Osteocyte (in vitro differentiated cells): ENCODE data around the gene DDR2. TPM values are rescaled to one million over a fixed set of nuclear protein-coding genes. Genes with fewer than 3 reads are reported as not detected.
A peak's percentile ranks its signal among the peaks of the same experiment; 100 is the strongest.
"Not testable (repeated sequence)": the region's sequence is repeated elsewhere in the genome, so short reads cannot be mapped to it uniquely, and the experiment has no call there.

Source experiments
- DNase-seq: peaks from one replicate; pipeline ENCODE4 v3.0.0; 2021; ENCODE audit warnings: mixed read lengths; ENCODE audit not compliant: unreplicated experiment; ENCODE audit errors: extremely low spot score
- H3K27ac Mint-ChIP-seq: one replicate; pipeline ENCODE4 v1.8.0; 2021; ENCODE audit warnings: mild to moderate bottlenecking, mixed read lengths; ENCODE audit not compliant: unreplicated experiment
- H3K27me3 Mint-ChIP-seq: one replicate; pipeline ENCODE4 v1.8.0; 2021; ENCODE audit warnings: mixed read lengths; ENCODE audit not compliant: unreplicated experiment
- H3K36me3 Mint-ChIP-seq: one replicate; pipeline ENCODE4 v1.8.0; 2021; ENCODE audit warnings: mixed read lengths; ENCODE audit not compliant: unreplicated experiment
- H3K4me1 Mint-ChIP-seq: one replicate; pipeline ENCODE4 v1.8.0; 2021; ENCODE audit warnings: mixed read lengths; ENCODE audit not compliant: unreplicated experiment
- H3K4me3 Mint-ChIP-seq: one replicate; pipeline ENCODE4 v1.8.0; 2021; ENCODE audit warnings: mild to moderate bottlenecking, moderate library complexity, mixed read lengths; ENCODE audit not compliant: unreplicated experiment
- H3K9me3 Mint-ChIP-seq: one replicate; pipeline ENCODE4 v1.8.0; 2021; ENCODE audit warnings: mixed read lengths; ENCODE audit not compliant: unreplicated experiment
- CTCF ChIP-seq: fragments of 200-600 bp; sonication (generic); IDR thresholded peaks from 2 replicates; pipeline ENCODE4 v1.5.0; 2021; ENCODE audit warnings: antibody characterized with exemption, mild to moderate bottlenecking, moderate library complexity
- total RNA-seq: library from RNA; stranded (reverse); gene quantifications from 2 replicates; pipeline ENCODE4 v1.2.1, GENCODE V29; 2021

The DDR2 gene
- total RNA-seq, 1 donor from 2014 or later, result 173 TPM

- no peak for TF ChIP-seq CTCF
- Mint-ChIP-seq H3K27ac (no peak overlapping the region), H3K4me1 (peaks cover 15% of the 10 kb centered on the region), H3K27me3 (no peaks in the 10 kb centered on the region), H3K4me3 (no peak overlapping the region), H3K9me3 (no peaks in the 10 kb centered on the region), H3K36me3 (peaks cover 12% of the 10 kb centered on the region)
- DNase-seq, result no peak
Observed at GRCh38 chr1:162736633-162737067, 104.4 kb downstream of the DDR2 start.

GRCh38 chr1:162740755-162741154 is 108.5 kb downstream of the DDR2 start:
- Mint-ChIP-seq H3K27ac (no peak overlapping the region), H3K4me1 (no peaks in the 10 kb centered on the region), H3K4me3 (no peak overlapping the region), H3K27me3 (no peaks in the 10 kb centered on the region), H3K9me3 (peaks cover 6% of the 10 kb centered on the region), H3K36me3 (peaks cover 31% of the 10 kb centered on the region)
- no peak for TF ChIP-seq CTCF
- no peak for DNase-seq

- Mint-ChIP-seq H3K4me1 (no peaks in the 10 kb centered on the region), H3K4me3 (no peak overlapping the region), H3K27me3 (no peaks in the 10 kb centered on the region), H3K36me3 (peaks cover 38% of the 10 kb centered on the region), H3K27ac (no peak overlapping the region), H3K9me3 (peaks cover 7% of the 10 kb centered on the region)
- TF ChIP-seq CTCF, result no peak
- no peak for DNase-seq
Observed at GRCh38 chr1:162741574-162741973, 109.3 kb downstream of the DDR2 start.

GRCh38 chr1:162746264-162746942 is 114.1 kb downstream of the DDR2 start:
- Mint-ChIP-seq H3K36me3 (peaks cover 48% of the 10 kb centered on the region), H3K9me3 (peaks cover 12% of the 10 kb centered on the region)
- DNase-seq, H3K4me3 Mint-ChIP-seq, H3K27ac Mint-ChIP-seq, H3K27me3 Mint-ChIP-seq, H3K4me1 Mint-ChIP-seq: not testable (repeated sequence)

- TF ChIP-seq CTCF, result peak; percentile 12
- no peak overlapping the region for H3K27ac Mint-ChIP-seq
- peaks cover 11% of the 10 kb centered on the region for H3K36me3 Mint-ChIP-seq
- DNase-seq, result no peak
- H3K27me3 Mint-ChIP-seq, result no peaks in the 10 kb centered on the region
- no peaks in the 10 kb centered on the region for H3K4me1 Mint-ChIP-seq
- H3K4me3 Mint-ChIP-seq, result no peak overlapping the region
- H3K9me3 Mint-ChIP-seq, result no peaks in the 10 kb centered on the region
Observed at GRCh38 chr1:162753001-162753658, 120.9 kb downstream of the DDR2 start.
